ENCODE results near the gene PRKX.

- TF ChIP-seq CTCF (IDR thresholded peaks at IDR 0.05; ENCODE audit: poor library complexity) (no peak), EZH2 (IDR thresholded peaks at IDR 0.05; ENCODE audit: borderline replicate concordance) (no peak), EZH2phosphoT487 (IDR thresholded peaks at IDR 0.05; ENCODE audit: low read depth, severe bottlenecking, unreplicated experiment) (no peak)
These were observed 135.9 kb downstream of the PRKX start for GRCh38 chrX:3577551-3577950.

Measured in hepatocyte (in vitro differentiated cells).